Upper lobe of left lung (tissue), 6 donors: Measurements from ENCODE around the gene TRIM56. TPM values are rescaled to one million over a fixed set of nuclear protein-coding genes. Genes with fewer than 3 reads are reported as not detected.
A peak's percentile ranks its signal among the peaks of the same experiment; 100 is the strongest.

ENCODE experiments used
- ATAC-seq, 2 donors: fragments of 200-7000 bp; cut with Tn5 transposase; one replicate each; pipeline ENCODE4 v1.9.1; 2022; ENCODE audit warnings: mild to moderate bottlenecking in 2 of 2, moderate library complexity in 2 of 2; ENCODE audit not compliant: low FRiP score in 2 of 2
- DNase-seq, 2 donors: peaks; one replicate each; pipeline ENCODE4 v3.0.0-alpha.2; 2019 to 2020
- H3K27ac ChIP-seq, 4 donors: fragments of 200-600 bp; sonication (generic); one replicate each; pipeline ENCODE4 v1.5.1; 2016 to 2019
- H3K27me3 ChIP-seq, 4 donors: fragments of 200-600 bp; sonication (generic); one replicate each; pipeline ENCODE4 v1.5.1; 2017 to 2019
- H3K36me3 ChIP-seq, 4 donors: fragments of 200-600 bp; sonication (generic); one replicate each; pipeline ENCODE4 v1.5.1; 2016 to 2019
- H3K4me1 ChIP-seq, 4 donors: fragments of 200-600 bp; sonication (generic); one replicate each; pipeline ENCODE4 v1.5.1; 2018 to 2019
- H3K4me3 ChIP-seq, 4 donors: fragments of 200-600 bp; sonication (generic); one replicate each; pipeline ENCODE4 v1.5.1; 2017 to 2019; ENCODE audit warnings: mild to moderate bottlenecking in 2 of 4, moderate library complexity in 1 of 4
- H3K9me3 ChIP-seq, 4 donors: fragments of 200-600 bp; sonication (generic); one replicate each; pipeline ENCODE4 v1.5.1; 2018 to 2019
- CTCF ChIP-seq, 6 experiments: fragments of 450-650 bp in 4 of 6; fragments of 200-600 bp in 2 of 6; sonication (generic) in 2 of 6; IDR thresholded peaks; one replicate each; pipeline ENCODE4 v1.5.1; 2016 to 2019; ENCODE audit warnings: antibody characterized with exemption in 6 of 6
- EP300 ChIP-seq, 4 donors: sonication (generic); formaldehyde crosslinking; IDR thresholded peaks; one replicate each; pipeline ENCODE4 v1.5.1; 2017; ENCODE audit warnings: antibody characterized with exemption in 4 of 4, control low read depth in 2 of 4
- POLR2A ChIP-seq, 4 donors: fragments of 450-650 bp; IDR thresholded peaks; one replicate each; pipeline ENCODE4 v1.5.1; 2016 to 2017; ENCODE audit warnings: antibody characterized with exemption in 4 of 4, mild to moderate bottlenecking in 2 of 4
- POLR2AphosphoS5 ChIP-seq, 2 donors: sonication (generic); formaldehyde crosslinking; IDR thresholded peaks; one replicate each; pipeline ENCODE4 v1.5.1; 2017; ENCODE audit warnings: antibody characterized with exemption in 2 of 2
- WGBS, 2 donors: methylation state at CpG; one replicate each; pipeline ENCODE4 v1.1.5; 2017 to 2018; 5-methylcytosine and 5-hydroxymethylcytosine counted together
- total RNA-seq, 6 donors: library from RNA; depleted of rRNA in 4 of 6; stranded (reverse); fragments of >200 nt in 4 of 6; gene quantifications; one replicate each; pipeline versions ENCODE4 v1.1.0 to v1.2.1, GENCODE V29; 2016 to 2021
- donor health status: DM: no; HTN: no; CAD: no; lungs with moderate emphysema.
- donor health status: DM: no; HTN: yes; CAD: no; lungs with severe emphysema.

TRIM56 gene
- total RNA-seq, 6 donors from 2014 or later: 25.4 to 66.1 (median 51.3) TPM

GRCh38 chr7:101093906-101094305 is 8.6 kb downstream of the TRIM56 start:
- no peak for TF ChIP-seq POLR2AphosphoS5 (IDR thresholded peaks at IDR 0.05)
- no peak for TF ChIP-seq CTCF (IDR thresholded peaks at IDR 0.05)
- no peak for TF ChIP-seq EP300 (IDR thresholded peaks at IDR 0.05)
- TF ChIP-seq POLR2A (IDR thresholded peaks at IDR 0.05): no peak
- no peaks in the 10 kb centered on the region for H3K9me3 ChIP-seq
- no peak overlapping the region for H3K4me3 ChIP-seq
- peaks cover 2 to 28% (median 18%) of the 10 kb centered on the region in 4 donors for H3K36me3 ChIP-seq
- no peak for DNase-seq
- H3K27me3 ChIP-seq: no peaks in the 10 kb centered on the region
- WGBS, 2 donors: 75% methylated on average over 4 of the region's 4 CpGs
- H3K27ac ChIP-seq: peak overlapping the region in 1 of 4 donors; percentile 41
- peaks cover 9 to 22% (median 16%) of the 10 kb centered on the region in 4 donors for H3K4me1 ChIP-seq
- ATAC-seq: peak in 1 of 2 donors; percentile 79

GRCh38 chr7:101094376-101094775 is 9.1 kb downstream of the TRIM56 start:
- peaks cover 0 to 23% (median 14%) of the 10 kb centered on the region in 4 donors for H3K36me3 ChIP-seq
- DNase-seq: no peak
- no peaks in the 10 kb centered on the region for H3K27me3 ChIP-seq
- H3K9me3 ChIP-seq: no peaks in the 10 kb centered on the region
- WGBS, 2 donors: 70 to 77% methylated on average over 9 of the region's 9 CpGs
- no peak overlapping the region for H3K4me3 ChIP-seq
- peak overlapping the region in 2 of 4 donors; percentile 28 to 41 for H3K27ac ChIP-seq
- ATAC-seq: no peak
- peaks cover 6 to 19% (median 16%) of the 10 kb centered on the region in 4 donors for H3K4me1 ChIP-seq
- TF ChIP-seq CTCF (IDR thresholded peaks at IDR 0.05) (no peak), POLR2A (IDR thresholded peaks at IDR 0.05) (no peak), POLR2AphosphoS5 (IDR thresholded peaks at IDR 0.05) (no peak), EP300 (IDR thresholded peaks at IDR 0.05) (no peak)

GRCh38 chr7:101094791-101095375 is 9.6 kb downstream of the TRIM56 start:
- Histone ChIP-seq H3K27ac (peak overlapping the region in 2 of 4 donors; percentile 28 to 41), H3K36me3 (peaks cover 0 to 20% (median 9%) of the 10 kb centered on the region in 4 donors), H3K27me3 (no peaks in the 10 kb centered on the region), H3K9me3 (no peaks in the 10 kb centered on the region), H3K4me3 (no peak overlapping the region), H3K4me1 (peaks cover 11 to 19% (median 16%) of the 10 kb centered on the region in 4 donors)
- DNase-seq (no peak), ATAC-seq (peak; percentile 34 to 68)
- TF ChIP-seq EP300 (IDR thresholded peaks at IDR 0.05) (no peak), POLR2AphosphoS5 (IDR thresholded peaks at IDR 0.05) (no peak), CTCF (IDR thresholded peaks at IDR 0.05) (peak; percentile 34 to 55 (median 48)), POLR2A (IDR thresholded peaks at IDR 0.05) (no peak)
- 45 to 51% methylated on average over 12 of the region's 12 CpGs for WGBS, 2 donors

GRCh38 chr7:101096331-101096956 is 11.2 kb downstream of the TRIM56 start:
- peak overlapping the region in 1 of 4 donors; percentile 2 for H3K27ac ChIP-seq
- H3K36me3 ChIP-seq: peaks cover 0 to 8% (median 3%) of the 10 kb centered on the region in 4 donors
- 59 to 66% methylated on average over 6 of the region's 6 CpGs for WGBS, 2 donors
- no peak for DNase-seq
- no peak for ATAC-seq
- H3K9me3 ChIP-seq: no peaks in the 10 kb centered on the region
- H3K27me3 ChIP-seq: no peaks in the 10 kb centered on the region
- no peak for TF ChIP-seq POLR2A (IDR thresholded peaks at IDR 0.05)
- no peak for TF ChIP-seq CTCF (IDR thresholded peaks at IDR 0.05)
- TF ChIP-seq EP300 (IDR thresholded peaks at IDR 0.05): no peak
- TF ChIP-seq POLR2AphosphoS5 (IDR thresholded peaks at IDR 0.05): no peak
- no peak overlapping the region for H3K4me3 ChIP-seq
- peaks cover 19 to 23% (median 21%) of the 10 kb centered on the region in 4 donors for H3K4me1 ChIP-seq
